HUDEP-2 (cell line): Measurements from ENCODE around the gene HYOU1.
"Not testable (repeated sequence)": the region's sequence is repeated elsewhere in the genome, so short reads cannot be mapped to it uniquely, and the experiment has no call there.

Experiments
- DNase-seq, 76 experiments: peaks; one replicate each; lab custom pipeline; 2025; ENCODE audit not compliant: unreplicated experiment in 76 of 76; lab: John Stamatoyannopoulos, UW

The HYOU1 gene

DNA sequence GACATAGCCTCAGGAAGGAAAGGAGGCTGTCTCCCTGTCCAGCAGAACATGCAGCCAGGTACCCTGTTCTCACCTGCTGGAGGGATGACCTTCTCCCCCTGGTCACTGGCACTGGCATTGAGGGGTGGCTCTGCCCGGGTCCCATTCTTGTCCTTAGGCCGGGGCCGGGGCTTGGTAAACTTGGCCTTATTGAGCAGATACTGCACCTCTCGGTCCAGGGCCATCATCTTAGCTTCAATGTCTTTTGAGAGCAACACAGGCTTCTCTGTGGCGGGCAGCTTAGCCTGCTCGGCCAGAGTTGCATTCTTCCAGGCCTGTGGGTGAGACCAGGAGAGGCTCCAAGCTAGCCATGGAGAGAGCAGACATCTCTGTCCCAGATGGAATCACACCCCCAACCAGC lies 10.5 kb downstream of the HYOU1 start:
- DNase-seq = no peak

DNA sequence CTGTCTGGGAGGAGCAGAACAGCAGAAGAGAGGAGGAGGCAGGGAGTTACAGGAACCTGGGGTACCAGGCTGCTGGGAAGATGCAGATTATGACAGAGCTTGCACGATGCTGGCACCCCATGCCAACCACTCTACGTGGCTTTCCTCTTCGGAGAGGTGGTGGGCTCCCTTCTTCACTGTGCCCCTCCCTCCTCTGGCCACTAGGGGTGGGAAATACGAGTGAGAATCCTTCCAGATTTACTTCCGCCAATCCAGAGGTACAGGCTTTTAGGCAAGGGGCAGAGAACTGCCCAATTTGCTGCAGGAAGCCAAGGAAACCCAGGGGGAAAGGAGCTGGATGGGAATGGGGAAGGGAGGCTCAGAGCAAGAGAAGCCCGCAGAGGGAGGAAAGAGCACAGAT lies 12.3 kb downstream of the HYOU1 start:
- DNase-seq = no peak

GRCh38 chr11:119042927-119043326 lies 14.1 kb downstream of the HYOU1 start:
- no peak for DNase-seq

DNA sequence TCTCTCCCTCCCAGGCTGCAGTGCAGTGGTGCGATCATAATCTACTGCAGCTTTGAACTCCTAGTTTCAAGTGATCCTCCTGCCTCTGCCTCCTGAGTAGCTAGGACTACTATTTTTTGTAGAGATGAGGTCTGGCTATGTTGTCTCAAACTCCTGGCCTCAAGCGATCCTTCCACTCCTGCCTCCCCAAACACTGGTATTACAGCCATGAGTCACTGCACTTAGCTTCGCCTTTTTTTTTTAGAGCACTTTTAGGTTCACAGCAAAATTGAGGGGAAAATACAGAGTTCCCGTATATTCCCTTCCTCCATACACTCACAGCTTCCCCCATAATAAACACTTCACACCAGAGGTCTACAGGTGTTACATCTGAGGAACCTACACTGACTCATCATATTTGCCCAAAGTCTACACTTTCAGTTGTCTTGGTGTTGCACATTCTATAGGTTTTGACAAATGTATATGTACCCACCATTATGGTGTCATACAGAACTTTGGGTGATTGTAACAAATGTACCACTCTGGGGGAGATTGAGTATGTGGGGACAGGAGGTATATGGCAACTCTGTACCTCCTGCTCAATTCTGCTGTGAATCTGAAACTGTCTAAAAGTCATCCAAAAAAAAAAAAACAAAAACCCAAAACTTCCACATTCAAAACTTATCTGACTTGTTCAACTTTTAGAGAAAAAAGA lies 15.0 kb downstream of the HYOU1 start:
- DNase-seq = no peak

- not testable (repeated sequence) for DNase-seq
Observed at GRCh38 chr11:119039471-119039870, 17.5 kb downstream of the HYOU1 start.

- no peak for DNase-seq
Observed at GRCh38 chr11:119038884-119039283, 18.1 kb downstream of the HYOU1 start.

DNA sequence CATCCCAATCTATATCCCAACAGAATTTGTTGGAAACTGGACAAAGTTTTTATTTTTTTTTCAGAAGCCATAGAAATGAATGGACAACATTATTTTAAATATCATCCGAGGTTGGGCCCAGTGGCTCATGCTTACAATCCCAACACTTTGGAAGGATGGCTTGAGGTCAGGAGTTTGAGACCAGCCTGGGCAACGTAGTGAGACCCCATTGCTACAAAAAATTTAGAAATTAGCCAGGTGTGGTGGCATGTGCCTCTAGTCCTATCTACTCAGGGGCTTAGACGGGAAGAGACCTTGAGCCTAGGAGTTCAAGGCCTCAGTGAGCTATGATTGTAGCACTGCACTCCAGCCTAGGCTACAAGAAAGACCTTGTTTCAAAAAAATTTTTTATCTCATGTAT lies 22.2 kb downstream of the HYOU1 start:
- no peak for DNase-seq

- not testable (repeated sequence) for DNase-seq
Observed at GRCh38 chr11:119033421-119033820, 23.6 kb downstream of the HYOU1 start.

DNA sequence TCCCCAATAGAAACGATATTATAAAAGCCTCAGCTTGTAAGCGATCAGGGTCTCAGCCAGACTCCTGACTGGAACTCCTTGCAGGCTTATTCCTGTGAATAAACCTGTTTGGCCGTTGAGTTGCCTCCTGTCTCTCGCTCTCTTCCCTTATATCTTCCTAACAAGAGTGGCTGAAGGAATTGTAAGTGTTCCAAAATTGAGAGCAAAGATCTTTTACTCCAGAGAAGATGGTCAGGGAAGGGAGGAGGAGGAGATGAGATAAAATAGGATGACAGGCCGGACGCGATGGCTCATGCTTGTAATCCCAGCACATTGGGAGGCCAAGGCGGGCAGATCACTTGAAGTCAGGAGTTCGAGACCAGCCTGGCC lies 25.1 kb downstream of the HYOU1 start:
- no peak for DNase-seq

DNA sequence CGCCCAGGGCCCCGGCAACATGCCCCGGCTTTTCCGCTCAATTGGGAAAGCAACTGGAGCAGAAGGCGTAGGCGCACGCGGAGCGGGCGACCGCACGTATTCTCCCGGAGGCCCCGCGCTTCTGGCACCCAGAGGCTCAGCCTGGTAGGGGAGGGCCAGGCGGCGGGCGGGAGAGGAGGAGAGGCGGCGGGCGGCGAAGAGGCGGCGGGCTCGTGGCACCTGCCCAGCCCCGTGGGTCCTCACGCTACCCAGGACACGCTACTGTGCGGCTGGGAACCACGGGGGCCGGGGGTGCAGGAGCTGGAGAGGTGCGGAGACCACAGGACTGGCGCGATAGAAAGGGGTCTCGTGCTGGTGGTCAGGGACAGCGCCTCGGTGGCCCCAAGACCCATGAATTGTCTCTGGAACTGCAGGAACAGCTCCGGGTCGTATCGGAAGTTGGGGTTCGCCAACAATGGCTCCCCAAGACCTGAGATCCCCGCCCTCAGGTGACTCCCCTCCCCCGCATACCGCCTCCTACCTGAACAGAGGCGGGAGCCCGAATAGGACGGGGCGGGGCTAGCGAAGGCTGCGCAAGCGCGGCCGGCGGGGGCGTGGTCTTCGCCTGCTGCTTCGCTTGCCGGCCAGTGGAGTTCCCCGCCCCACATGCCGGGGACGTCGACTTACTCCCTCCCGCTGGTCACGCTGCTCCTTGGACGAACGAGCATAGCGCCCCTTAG lies 26.5 kb downstream of the HYOU1 start, which contains the start of gene SLC37A4:
Gene SLC37A4 (minus strand): TSS at position 549 of the 719 bp plus-strand sequence.
- DNase-seq = peak; percentile 41 to 98 (median 96)

- peak in 1 of 76 experiments; percentile 48 for DNase-seq
Observed at GRCh38 chr11:119030029-119030328, 27.0 kb downstream of the HYOU1 start.

GRCh38 chr11:119029340-119030028 lies 27.5 kb downstream of the HYOU1 start:
- DNase-seq = peak in 22 of 76 experiments; percentile 6 to 56 (median 24)

DNA sequence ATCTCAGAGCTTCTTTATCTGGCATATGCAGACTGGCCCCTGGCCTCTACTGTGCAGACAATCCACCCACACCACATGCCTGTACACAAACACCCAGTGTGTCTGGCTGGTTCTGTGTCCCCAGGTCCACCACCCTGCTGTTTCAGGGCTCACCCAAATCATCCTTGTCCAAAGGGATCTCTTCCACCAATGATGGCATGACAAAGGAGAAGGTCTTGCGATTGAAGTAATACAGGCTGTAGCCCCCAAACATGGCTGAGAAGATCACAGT lies 28.0 kb downstream of the HYOU1 start:
- DNase-seq = peak in 52 of 76 experiments; percentile 8 to 74 (median 38)

DNA sequence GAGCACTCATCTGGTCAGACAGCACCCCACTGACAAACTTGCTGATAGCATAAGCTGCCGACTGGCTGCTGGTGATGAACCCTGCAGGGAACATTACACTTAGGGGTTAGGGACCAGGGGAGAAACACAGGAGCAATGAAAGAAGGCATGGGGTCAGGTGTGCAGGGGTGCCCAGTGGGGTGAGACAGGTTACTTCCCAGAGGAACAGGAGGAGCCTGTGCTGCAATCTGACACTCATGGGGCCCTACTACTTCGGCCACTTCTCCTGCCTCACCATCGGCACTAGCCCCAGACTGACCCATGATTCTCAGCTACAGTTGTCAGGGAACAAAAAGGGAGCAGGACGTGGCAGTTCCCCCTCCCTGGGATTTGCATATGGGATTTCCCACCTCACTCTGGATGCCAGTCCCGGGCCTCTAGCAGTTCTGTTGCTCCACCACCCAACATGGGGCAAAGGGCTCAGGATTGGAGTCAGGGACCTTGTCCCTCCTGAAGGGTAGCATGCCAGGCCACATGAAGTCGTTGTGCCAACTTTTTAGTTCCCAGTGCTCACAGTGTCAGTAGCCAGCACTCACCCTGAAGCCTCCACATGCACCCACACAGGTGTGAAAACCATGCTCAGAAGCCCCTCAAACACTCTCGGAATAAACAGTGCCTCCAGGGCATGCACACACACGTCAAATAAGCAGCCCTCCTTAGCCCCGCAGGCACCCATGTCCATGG lies 28.5 kb downstream of the HYOU1 start:
- peak in 1 of 76 experiments; percentile 23 for DNase-seq

DNA sequence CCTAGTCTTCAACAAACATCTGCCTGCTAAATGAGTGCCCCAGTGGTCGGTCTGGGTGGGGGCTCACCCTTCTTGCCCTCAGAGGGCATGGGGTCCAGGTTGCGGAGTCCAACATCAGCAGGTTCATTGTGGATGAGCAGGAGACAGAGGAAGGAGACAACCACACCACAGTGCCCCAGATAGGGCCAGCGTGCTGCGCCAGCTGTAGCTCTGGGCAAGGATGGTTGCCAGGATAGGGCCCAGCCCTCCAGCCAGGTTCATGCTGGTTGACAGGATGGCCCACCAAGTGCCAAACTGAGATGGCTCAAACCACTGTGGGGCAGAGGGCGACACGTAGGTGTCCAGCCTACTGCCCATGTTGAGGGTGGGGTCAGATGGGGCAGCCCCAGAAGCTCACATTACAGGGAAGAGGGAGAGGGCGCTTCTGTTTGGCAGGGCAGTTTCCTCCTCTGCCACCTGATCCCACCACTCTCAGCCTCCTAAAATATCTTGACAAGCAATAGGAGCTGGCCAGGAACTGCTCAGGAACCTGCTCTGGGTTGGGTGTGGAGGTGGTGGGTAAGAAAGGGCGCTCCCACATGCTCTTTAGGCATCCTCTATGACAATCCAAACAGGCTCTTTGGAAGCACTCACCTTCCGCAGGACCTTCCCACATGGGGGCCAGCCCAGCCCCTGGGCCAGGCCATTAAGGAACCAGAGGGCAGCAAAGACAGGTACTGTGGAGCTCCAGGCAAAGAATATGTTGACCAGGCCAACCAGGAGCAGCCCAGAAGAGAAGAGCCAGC lies 29.3 kb downstream of the HYOU1 start:
- no peak for DNase-seq

- no peak for DNase-seq
Observed at GRCh38 chr11:119026970-119027369, 30.0 kb downstream of the HYOU1 start.

GRCh38 chr11:119025978-119026766 lies 30.8 kb downstream of the HYOU1 start:
- DNase-seq = no peak

GRCh38 chr11:119025541-119025940 lies 31.5 kb downstream of the HYOU1 start:
- no peak for DNase-seq

- peak in 21 of 76 experiments; percentile 3 to 49 (median 20) for DNase-seq
Observed at GRCh38 chr11:119025099-119025473, 31.9 kb downstream of the HYOU1 start.
